HCT116 (cell line): ENCODE measurements around the gene MORN1.

Source experiments
- SP1 ChIP-seq: IDR thresholded peaks from 2 replicates; pipeline ENCODE4 v1.6.1; 2012; ENCODE audit warnings: low read depth
- ZFX ChIP-seq: fragments of 450-650 bp; IDR thresholded peaks from 2 replicates; pipeline ENCODE4 v1.6.1; 2017

DNA sequence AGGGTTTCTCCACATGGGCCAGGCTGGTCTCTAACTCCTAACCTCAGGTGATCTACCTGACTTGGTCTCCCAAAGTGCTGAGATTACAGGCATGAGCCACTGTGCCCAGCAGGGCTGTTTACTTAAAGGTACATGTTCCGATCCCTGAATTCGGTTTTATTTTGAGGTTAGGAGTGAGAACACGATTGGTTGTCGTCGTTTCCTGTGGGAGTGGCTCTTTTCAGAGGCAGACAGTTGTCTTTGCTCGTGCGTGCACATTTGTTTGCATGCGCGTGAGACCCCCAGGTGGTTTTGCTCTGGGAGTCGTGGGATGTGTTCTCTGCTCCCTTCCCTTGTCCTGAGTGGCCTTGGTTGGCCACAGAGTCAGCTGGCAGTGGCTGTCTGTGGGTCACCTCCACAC is 103.0 kb downstream of the MORN1 start:
- TF ChIP-seq ZFX, result no peak
- TF ChIP-seq SP1, result no peak
